Ramos (cell line): ENCODE measurements around the gene RAB36.

Experiments used
- in situ Hi-C: fragments of 300-500 bp; cut with MboI; formaldehyde crosslinking; loops from one replicate; pipeline ENCODE4 v1.14.3; 2022; ENCODE audit warnings: low sequenced_read_pairs; ENCODE audit not compliant: unreplicated experiment

Gene RAB36

GRCh38 chr22:23176645-23177027 is 31.4 kb downstream of the RAB36 start:
- in situ Hi-C loops, result loop anchor here (5.0 kb wide), 2 partner anchors 101 to 216 kb away; no protein-coding TSS in a partner anchor

- in situ Hi-C loops, result loop anchor here (5.0 kb wide), 2 partner anchors 100 to 215 kb away; no protein-coding TSS in a partner anchor
Measured at GRCh38 chr22:23177197-23177596, 31.9 kb downstream of the RAB36 start.

GRCh38 chr22:23178512-23179254 is 33.4 kb downstream of the RAB36 start:
- in situ Hi-C loops, result loop anchor here (5.0 kb wide), 2 partner anchors 99 to 214 kb away; no protein-coding TSS in a partner anchor

- in situ Hi-C loops, result loop anchor here (5.0 kb wide), 2 partner anchors 98 to 213 kb away; no protein-coding TSS in a partner anchor
Measured at GRCh38 chr22:23179381-23180299, 34.4 kb downstream of the RAB36 start.

GRCh38 chr22:23180301-23180892 is 35.1 kb downstream of the RAB36 start, which contains the start of gene BCR:
BCR (plus strand) TSS chr22:23180509; CDS start chr22:23180961, 452 bp downstream.
- in situ Hi-C loops, result no loop called here

- in situ Hi-C loops, result no loop called here
Measured at GRCh38 chr22:23180893-23181720, 35.8 kb downstream of the RAB36 start.

GRCh38 chr22:23181721-23182308 is 36.5 kb downstream of the RAB36 start:
- in situ Hi-C loops, result no loop called here

- in situ Hi-C loops, result no loop called here
Measured at GRCh38 chr22:23182309-23183060, 37.2 kb downstream of the RAB36 start.

GRCh38 chr22:23183061-23183698 is 37.9 kb downstream of the RAB36 start:
- in situ Hi-C loops, result no loop called here

- in situ Hi-C loops, result no loop called here
Measured at GRCh38 chr22:23184100-23184763, 39.0 kb downstream of the RAB36 start.

- in situ Hi-C loops, result no loop called here
Measured at GRCh38 chr22:23184764-23185113, 39.5 kb downstream of the RAB36 start.

GRCh38 chr22:23187211-23187610 is 41.9 kb downstream of the RAB36 start:
- in situ Hi-C loops, result no loop called here

GRCh38 chr22:23187871-23188700 is 42.8 kb downstream of the RAB36 start:
- in situ Hi-C loops, result no loop called here

GRCh38 chr22:23190526-23190925 is 45.2 kb downstream of the RAB36 start:
- in situ Hi-C loops, result no loop called here

GRCh38 chr22:23192133-23192532 is 46.9 kb downstream of the RAB36 start:
- in situ Hi-C loops, result no loop called here

GRCh38 chr22:23192558-23192957 is 47.3 kb downstream of the RAB36 start:
- in situ Hi-C loops, result no loop called here
